Fibroblast of skin of right biceps (primary cell): ENCODE results near the gene ZWILCH.
A peak's percentile ranks its signal among the peaks of the same experiment; 100 is the strongest.
"Not testable (repeated sequence)": the region's sequence is repeated elsewhere in the genome, so short reads cannot be mapped to it uniquely, and the experiment has no call there.

Experiments used
- DNase-seq: peaks from one replicate; pipeline ENCODE4 v3.0.0-alpha.2; 2013

ZWILCH gene

GRCh38 chr15:66586155-66586976, 81.2 kb downstream of the ZWILCH start:
- DNase-seq = no peak

GRCh38 chr15:66587020-66587419, 81.9 kb downstream of the ZWILCH start:
- no peak for DNase-seq

GRCh38 chr15:66587749-66588148, 82.6 kb downstream of the ZWILCH start:
- no peak for DNase-seq

GRCh38 chr15:66588537-66588936, 83.4 kb downstream of the ZWILCH start:
- no peak for DNase-seq

- DNase-seq = no peak
Measured at GRCh38 chr15:66588971-66589370, 83.8 kb downstream of the ZWILCH start.

GRCh38 chr15:66589429-66589828, 84.3 kb downstream of the ZWILCH start:
- not testable (repeated sequence) for DNase-seq

- no peak for DNase-seq
Measured at GRCh38 chr15:66590435-66590834, 85.3 kb downstream of the ZWILCH start.

- no peak for DNase-seq
Measured at GRCh38 chr15:66591322-66591862, 86.3 kb downstream of the ZWILCH start.

- no peak for DNase-seq
Measured at GRCh38 chr15:66592505-66593218, 87.5 kb downstream of the ZWILCH start.

- peak; percentile 19 for DNase-seq
Measured at GRCh38 chr15:66593219-66593780, 88.2 kb downstream of the ZWILCH start.

- DNase-seq = no peak
Measured at GRCh38 chr15:66594344-66594743, 89.2 kb downstream of the ZWILCH start.

- DNase-seq = no peak
Measured at GRCh38 chr15:66594836-66595235, 89.7 kb downstream of the ZWILCH start.

GRCh38 chr15:66595332-66595731, 90.2 kb downstream of the ZWILCH start:
- no peak for DNase-seq

- DNase-seq = peak; percentile 82
Measured at GRCh38 chr15:66595931-66596545, 90.9 kb downstream of the ZWILCH start.

- DNase-seq = no peak
Measured at GRCh38 chr15:66598095-66598815, 93.1 kb downstream of the ZWILCH start.
